ENCODE results near the gene PLCXD3. TPM values are rescaled to one million over a fixed set of nuclear protein-coding genes. Genes with fewer than 3 reads are reported as not detected.

Gene PLCXD3
- total and polyA plus RNA-seq, 2 of the 4 experiments (the other 2 are of a cell fraction) = under 0.01 to 0.02 TPM

DNA sequence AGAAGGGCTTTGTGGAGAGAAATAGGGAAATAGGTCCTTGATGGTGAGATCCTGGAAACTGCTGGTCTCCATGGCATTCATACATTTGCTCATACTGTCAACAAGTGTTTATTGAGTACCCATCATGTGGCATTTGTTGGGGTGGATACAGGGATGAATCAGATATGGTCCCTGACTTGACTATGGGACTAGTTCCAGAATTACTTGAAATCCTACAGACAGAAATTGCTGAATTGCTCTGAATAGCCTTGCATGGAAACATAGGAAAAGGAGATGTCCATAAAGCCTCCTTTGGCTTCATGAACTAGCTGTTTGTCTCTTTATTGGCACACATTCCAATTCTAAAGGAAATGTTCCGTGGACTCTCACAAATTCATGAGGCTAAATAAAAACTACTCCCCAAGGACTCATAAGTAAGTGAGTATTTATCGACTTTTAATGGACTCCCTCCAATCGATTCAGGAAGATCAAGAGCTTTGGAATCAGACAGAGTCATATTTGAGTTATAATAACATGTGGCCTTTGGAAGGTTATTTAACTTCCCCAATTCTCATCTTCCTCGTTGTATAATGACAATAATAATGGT is 174.7 kb downstream of the PLCXD3 start:
- H2BK5ac ChIP-seq (ENCODE audit: low read depth, low read length, poor library complexity, severe bottlenecking) = no peak overlapping the region
- no peak overlapping the region for H2AK5ac ChIP-seq (ENCODE audit: low read depth, low read length)
- H3K9me1 ChIP-seq (ENCODE audit: insufficient read depth, low read length) = peaks cover 3% of the 10 kb centered on the region; the same call in 1 of the 2 replicates
- no peak overlapping the region for H3K4me2 ChIP-seq (ENCODE audit: low read depth, low read length)
- ATAC-seq (ENCODE audit: low read depth) (no peak), DNase-seq (no peak)
- H3K79me1 ChIP-seq (ENCODE audit: low read depth in 1 of 2, low read length in 2 of 2) = no peaks in the 10 kb centered on the region
- CTCF ChIA-PET = interaction anchor here (1.6 kb wide), 1 partner anchor 431 kb away, joined by 6 read pairs; no protein-coding TSS in a partner anchor
- 0 out of 2 replicates have a peak overlapping the region, but pooled peaks have one; percentile 31 for H2BK20ac ChIP-seq (ENCODE audit: low read depth, low read length)
- no peak overlapping the region for H2AFZ ChIP-seq (replicated peaks; ENCODE audit: low read length, poor library complexity)
- no peaks in the 10 kb centered on the region for H4K20me1 ChIP-seq (ENCODE audit: insufficient read depth, low read length)
- no peaks in the 10 kb centered on the region for H3K9me3 ChIP-seq (ENCODE audit: control insufficient read depth, insufficient read depth, low read length)
- intact Hi-C loops (cut with micrococcal nuclease) (no loop called here), in situ Hi-C loops (cut with MboI; ENCODE audit: low sequenced_read_pairs) (no loop called here), dilution Hi-C loops (cut with HindIII; ENCODE audit: low sequenced_read_pairs, unreplicated experiment) (no loop called here)
- H3K4me1 ChIP-seq (ENCODE audit: control insufficient read depth, insufficient read depth, low read length) = peaks cover 2% of the 10 kb centered on the region; the same call in 1 of the 2 replicates
- H2BK120ac ChIP-seq (ENCODE audit: low read depth, low read length) = 0 out of 2 replicates have a peak overlapping the region, but pooled peaks have one; percentile 9
- H3K4ac ChIP-seq (ENCODE audit: low read depth, low read length) = no peak overlapping the region
- WGBS, 2 experiments (ENCODE audit: extremely low coverage in 2 of 2, insufficient read length in 1 of 2) = no CpG with 5 or more reads among the region's 4 CpGs
- TF ChIP-seq MAFK (IDR thresholded peaks at IDR 0.05; ENCODE audit: low read depth, low read length) (no peak), SMC3 (IDR thresholded peaks at IDR 0.05; ENCODE audit: low read depth, low read length) (no peak), MAZ (IDR thresholded peaks at IDR 0.05; ENCODE audit: borderline replicate concordance, low read depth, low read length) (no peak), RCOR1 (IDR thresholded peaks at IDR 0.05; ENCODE audit: insufficient replicate concordance, low read length) (no peak), RFX5 (IDR thresholded peaks at IDR 0.05; ENCODE audit: low read depth, low read length) (no peak), BHLHE40 (IDR thresholded peaks at IDR 0.05; ENCODE audit: low read depth, low read length) (no peak), CEBPB (IDR thresholded peaks at IDR 0.05; ENCODE audit: low read depth, low read length) (no peak), MXI1 (IDR thresholded peaks at IDR 0.05; ENCODE audit: borderline replicate concordance, low read depth, low read length) (no peak), CHD1 (IDR thresholded peaks at IDR 0.05; ENCODE audit: low read depth, low read length) (no peak), USF2 (IDR thresholded peaks at IDR 0.05; ENCODE audit: low read depth, low read length) (no peak), RAD21 (IDR thresholded peaks at IDR 0.05; ENCODE audit: low read length) (no peak), POLR2A (IDR thresholded peaks at IDR 0.05; ENCODE audit: low read depth, low read length) (no peak), CTCF (conservative IDR thresholded peaks at IDR 0.05; ENCODE audit: low read depth, low read length) (no peak), NFE2L2 (IDR thresholded peaks at IDR 0.05; ENCODE audit: low read depth, low read length) (no peak), FOS (IDR thresholded peaks at IDR 0.05; ENCODE audit: low read depth, low read length) (no peak)
- TF ChIP-seq, protein P1, sequence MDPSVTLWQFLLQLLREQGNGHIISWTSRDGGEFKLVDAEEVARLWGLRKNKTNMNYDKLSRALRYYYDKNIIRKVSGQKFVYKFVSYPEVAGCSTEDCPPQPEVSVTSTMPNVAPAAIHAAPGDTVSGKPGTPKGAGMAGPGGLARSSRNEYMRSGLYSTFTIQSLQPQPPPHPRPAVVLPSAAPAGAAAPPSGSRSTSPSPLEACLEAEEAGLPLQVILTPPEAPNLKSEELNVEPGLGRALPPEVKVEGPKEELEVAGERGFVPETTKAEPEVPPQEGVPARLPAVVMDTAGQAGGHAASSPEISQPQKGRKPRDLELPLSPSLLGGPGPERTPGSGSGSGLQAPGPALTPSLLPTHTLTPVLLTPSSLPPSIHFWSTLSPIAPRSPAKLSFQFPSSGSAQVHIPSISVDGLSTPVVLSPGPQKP (IDR thresholded peaks at IDR 0.05; ENCODE audit: borderline replicate concordance, low read depth, low read length) = no peak
- H4K5ac ChIP-seq (ENCODE audit: low read depth, low read length) = no peak overlapping the region
- no peak overlapping the region for H3K4me3 ChIP-seq (ENCODE audit: insufficient read depth, low read depth, low read length)
- no TSS peak for BruUV-seq (replicated peaks)
- H4K91ac ChIP-seq (ENCODE audit: insufficient read depth, low read depth, low read length) = no peak overlapping the region
- no peak overlapping the region for H2AK9ac ChIP-seq (replicated peaks; ENCODE audit: low read depth, low read length, poor library complexity)
- POLR2A ChIA-PET (ENCODE audit: unreplicated experiment) = no interaction called here
- no peak overlapping the region for H3K18ac ChIP-seq (ENCODE audit: low read depth, low read length)
- no peak overlapping the region for H3K56ac ChIP-seq (ENCODE audit: extremely low read depth, insufficient read depth, low read length)
- no peak overlapping the region for H3K27ac ChIP-seq (ENCODE audit: insufficient read depth, low read length)
- H3K14ac ChIP-seq (replicated peaks; ENCODE audit: low read depth, low read length) = no peak overlapping the region
- H3K36me3 ChIP-seq (ENCODE audit: control insufficient read depth, insufficient read depth, low read length) = no peaks in the 10 kb centered on the region
- H3K9ac ChIP-seq (ENCODE audit: low read depth, low read length) = no peak overlapping the region
- no peaks in the 10 kb centered on the region for H3K27me3 ChIP-seq (ENCODE audit: control insufficient read depth, insufficient read depth, low read length)
- no peak overlapping the region for H4K8ac ChIP-seq (ENCODE audit: low read depth in 2 of 2, low read length in 2 of 2)
- no peak overlapping the region for H3K23ac ChIP-seq (ENCODE audit: low read depth, low read length)
- no peak overlapping the region for H2BK15ac ChIP-seq (ENCODE audit: low read depth, low read length)

All from IMR-90 (cell line).